ENCODE results near the gene ARHGAP30.

DNA sequence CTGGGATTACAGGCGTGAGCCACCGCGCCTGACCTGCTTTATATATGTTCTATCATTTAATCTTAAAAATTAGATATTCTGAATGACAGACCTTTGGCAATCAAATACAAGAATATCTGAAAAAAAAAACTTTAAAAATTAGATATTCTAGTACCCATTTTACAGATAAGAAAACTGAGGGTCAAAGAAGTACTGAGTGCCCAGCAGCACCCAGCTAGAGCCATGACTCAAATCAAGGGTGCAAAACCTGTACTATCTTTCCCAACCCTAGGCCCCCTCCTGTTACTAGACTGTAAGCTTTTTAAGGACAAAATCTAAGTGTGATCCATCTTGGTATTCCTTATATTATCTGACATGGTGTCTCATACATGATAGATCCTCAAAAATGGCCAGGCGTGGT, 8.3 kb downstream of the ARHGAP30 start:
- no peak for TF ChIP-seq GATA3 (IDR thresholded peaks at IDR 0.05; ENCODE audit: low read depth, low read length)
- no peak for TF ChIP-seq GATA2 (IDR thresholded peaks at IDR 0.05; ENCODE audit: low read depth, low read length)
